ENCODE measurements around the gene TBCK. TPM values are rescaled to one million over a fixed set of nuclear protein-coding genes. Genes with fewer than 3 reads are reported as not detected.

The TBCK gene
- total RNA-seq, 1 experiment from 2014 or later, result 14.4 TPM

- DNase-seq (ENCODE audit: low spot score), result peak; percentile 87
These were observed 28.5 kb downstream of the TBCK start for GRCh38 chr4:106287353-106287969.

GRCh38 chr4:106286611-106287010, 29.4 kb downstream of the TBCK start:
- DNase-seq (ENCODE audit: low spot score), result no peak

DNA sequence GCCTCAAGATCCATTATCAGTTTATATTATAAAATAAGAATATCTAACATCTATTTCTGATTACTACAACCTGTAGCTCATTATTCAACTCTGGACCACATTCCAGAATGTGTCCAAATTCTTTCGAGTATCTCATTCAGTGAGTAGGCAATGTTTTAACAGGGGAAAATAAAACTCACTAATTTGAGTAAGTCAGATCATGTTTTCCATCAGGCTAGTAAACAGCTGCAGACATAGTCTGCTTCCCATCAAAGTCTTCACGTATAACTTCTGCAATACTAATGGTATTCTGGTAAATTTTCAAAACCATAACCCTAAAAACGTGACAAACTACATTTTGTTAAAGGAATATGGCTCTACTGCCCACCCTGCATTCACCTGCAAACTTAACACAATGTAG, 31.8 kb downstream of the TBCK start:
- DNase-seq (ENCODE audit: low spot score), result no peak

DNA sequence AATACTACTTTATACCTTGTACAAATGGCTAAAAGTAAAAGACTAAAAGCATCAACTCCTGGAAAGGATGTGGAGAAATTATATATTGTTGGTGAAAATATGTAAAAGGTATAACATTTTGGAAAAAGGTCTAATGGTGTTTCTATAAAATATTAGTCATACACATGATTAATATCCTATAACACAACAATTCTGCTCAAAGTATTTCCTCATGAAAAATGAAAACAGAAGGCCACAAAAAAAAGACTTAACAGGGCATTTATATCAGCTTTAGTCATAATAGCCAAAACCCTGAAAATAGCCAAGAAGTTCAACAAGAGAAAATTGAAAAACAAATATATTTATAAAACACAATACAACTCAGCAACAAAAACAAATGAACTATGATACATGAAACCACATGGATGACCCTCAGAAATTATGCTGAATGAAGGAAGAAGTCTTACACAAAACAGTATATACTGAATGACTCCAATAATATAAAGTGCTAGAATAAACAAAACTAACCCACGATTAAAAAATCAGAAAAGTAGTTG, 38.8 kb downstream of the TBCK start:
- DNase-seq (ENCODE audit: low spot score), result no peak

- no peak for DNase-seq (ENCODE audit: low spot score)
These were observed 42.2 kb downstream of the TBCK start for GRCh38 chr4:106273831-106274230.

GRCh38 chr4:106270736-106271135, 45.3 kb downstream of the TBCK start:
- DNase-seq (ENCODE audit: low spot score), result no peak

GRCh38 chr4:106269711-106270110, 46.3 kb downstream of the TBCK start:
- no peak for DNase-seq (ENCODE audit: low spot score)

DNA sequence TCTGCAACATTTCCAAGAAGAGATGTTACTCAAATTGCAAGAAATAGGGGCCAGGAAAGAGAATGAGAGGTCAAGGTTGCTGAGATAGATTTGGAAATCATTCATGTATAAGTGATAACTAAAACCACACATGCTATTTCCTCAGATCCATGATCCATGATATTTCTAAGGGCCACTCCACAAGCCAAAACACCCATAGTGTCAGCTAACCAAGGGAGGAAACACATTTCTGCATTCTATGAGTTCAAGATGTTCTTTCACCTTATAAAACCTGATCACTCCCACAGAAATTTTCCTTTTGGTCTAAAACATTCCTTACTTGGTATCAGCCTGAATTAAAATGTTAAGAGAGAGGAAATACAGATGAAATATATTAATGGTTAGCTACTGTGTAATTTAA, 47.2 kb downstream of the TBCK start:
- DNase-seq (ENCODE audit: low spot score), result no peak

- DNase-seq (ENCODE audit: low spot score), result peak; percentile 39
These were observed 49.8 kb downstream of the TBCK start for GRCh38 chr4:106266201-106266600.

- no peak for DNase-seq (ENCODE audit: low spot score)
These were observed 51.7 kb downstream of the TBCK start for GRCh38 chr4:106264331-106264728.

- DNase-seq (ENCODE audit: low spot score), result no peak
These were observed 52.2 kb downstream of the TBCK start for GRCh38 chr4:106263594-106264330.

DNA sequence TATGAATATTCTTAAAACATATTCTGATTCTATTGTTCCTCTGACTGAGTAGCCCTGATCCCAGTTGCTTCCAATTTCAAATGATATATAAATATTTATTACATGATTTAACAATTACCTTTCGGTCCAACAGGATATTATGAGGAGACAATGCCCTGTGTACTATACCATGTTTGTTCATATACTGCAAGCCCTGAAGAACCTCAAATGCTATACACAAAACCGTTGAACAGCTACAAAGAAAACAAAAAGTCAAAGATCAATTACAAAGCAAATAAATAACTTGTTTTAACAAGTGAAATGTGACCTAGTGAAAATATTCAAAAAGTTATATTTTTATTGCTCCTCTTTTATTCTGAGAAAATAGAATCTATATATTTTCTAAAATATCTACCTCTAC, 54.0 kb downstream of the TBCK start:
- DNase-seq (ENCODE audit: low spot score), result no peak

- no peak for DNase-seq (ENCODE audit: low spot score)
These were observed 57.6 kb downstream of the TBCK start for GRCh38 chr4:106258145-106259045.

- no peak for DNase-seq (ENCODE audit: low spot score)
These were observed 59.8 kb downstream of the TBCK start for GRCh38 chr4:106256190-106256589.

GRCh38 chr4:106255195-106255594, 60.8 kb downstream of the TBCK start:
- no peak for DNase-seq (ENCODE audit: low spot score)

DNA sequence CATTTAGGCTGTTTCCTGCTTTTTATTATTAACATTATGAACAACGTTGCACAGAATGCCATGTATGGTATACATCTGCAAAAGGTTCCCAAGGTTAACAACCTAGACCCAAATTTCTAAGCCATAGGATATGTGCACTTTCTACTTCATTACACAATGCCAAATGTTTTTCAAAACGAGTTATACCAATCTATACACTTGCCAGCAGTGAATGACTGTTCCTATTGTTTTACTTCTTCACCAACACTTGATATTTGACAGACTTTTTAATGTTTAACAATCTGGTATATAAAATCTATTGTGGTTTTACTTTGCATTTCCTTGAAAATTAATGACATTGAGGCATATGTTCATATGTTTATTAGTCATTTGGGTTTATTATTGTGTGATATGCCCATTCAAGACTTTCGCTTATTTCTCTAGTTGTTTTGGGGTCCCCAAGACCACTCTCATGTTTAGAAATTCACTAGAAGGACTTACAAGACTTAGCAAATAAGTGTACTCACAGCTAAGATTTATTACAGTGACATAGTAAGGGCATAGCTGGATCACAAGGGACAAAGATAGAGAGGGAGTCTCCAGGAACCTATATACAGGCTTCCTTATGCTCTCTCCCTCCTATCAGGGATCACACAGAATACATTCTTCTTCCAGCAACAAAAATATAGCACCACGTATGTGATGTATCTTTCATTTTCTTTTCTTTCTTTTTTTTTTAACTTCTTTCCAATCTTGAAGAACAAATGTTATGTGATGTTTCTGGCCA, 62.5 kb downstream of the TBCK start:
- no peak for DNase-seq (ENCODE audit: low spot score)

- no peak for DNase-seq (ENCODE audit: low spot score)
These were observed 68.4 kb downstream of the TBCK start for GRCh38 chr4:106247600-106247999.

DNA sequence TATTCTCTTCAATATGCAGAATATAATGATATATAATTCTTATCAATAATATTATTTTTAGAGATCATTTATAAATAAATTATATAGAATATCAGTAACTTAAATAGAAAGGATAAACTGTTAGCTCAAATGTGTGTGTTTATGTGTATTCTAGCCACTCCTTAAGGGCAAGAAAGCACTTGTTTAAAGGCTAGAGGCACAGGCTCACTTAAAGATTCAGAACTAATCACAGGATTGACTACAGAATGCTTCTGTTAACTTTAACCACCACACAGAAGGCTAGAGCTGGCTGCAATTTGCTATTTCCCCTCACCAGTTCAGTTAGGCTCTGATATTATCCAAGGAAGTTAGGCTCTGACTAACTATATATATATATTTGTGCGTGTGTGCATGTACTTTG, 69.6 kb downstream of the TBCK start:
- no peak for DNase-seq (ENCODE audit: low spot score)

GRCh38 chr4:106245176-106245575, 70.8 kb downstream of the TBCK start:
- DNase-seq (ENCODE audit: low spot score), result no peak

DNA sequence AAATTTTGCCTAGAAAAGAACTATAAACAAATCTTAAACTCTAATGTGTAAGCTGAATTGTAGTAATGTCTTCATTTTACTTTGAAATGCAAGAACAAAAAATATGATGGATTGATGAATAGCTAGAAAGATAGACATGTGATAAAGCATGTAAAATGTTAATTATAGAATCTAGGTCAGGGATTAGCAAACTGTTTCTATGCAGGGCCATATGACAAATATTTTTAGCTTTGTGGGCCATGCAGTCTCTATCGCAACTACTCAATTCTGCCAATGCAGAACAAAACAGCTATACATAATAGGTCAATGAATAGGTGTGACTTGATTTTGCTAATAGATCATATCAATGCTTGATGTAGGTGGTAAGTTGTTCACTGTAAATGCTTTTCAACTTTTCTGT, 75.3 kb downstream of the TBCK start:
- DNase-seq (ENCODE audit: low spot score), result no peak

- peak; percentile 29 for DNase-seq (ENCODE audit: low spot score)
These were observed 77.1 kb downstream of the TBCK start for GRCh38 chr4:106238820-106239420.
